Nephron progenitor cell (in vitro differentiated cells): ENCODE data around the gene LCE3B.

ENCODE experiments used
- DNase-seq: peaks from one replicate; pipeline ENCODE4 v3.0.0; 2021
- H3K27ac Mint-ChIP-seq: 2 replicates; pipeline ENCODE4 v1.8.0; 2021; ENCODE audit warnings: mild to moderate bottlenecking, moderate library complexity, mixed read lengths
- H3K27me3 Mint-ChIP-seq: 2 replicates; pipeline ENCODE4 v1.8.0; 2021; ENCODE audit warnings: mild to moderate bottlenecking, low read depth, mixed read lengths; ENCODE audit not compliant: poor library complexity
- H3K36me3 Mint-ChIP-seq: 2 replicates; pipeline ENCODE4 v1.8.0; 2021; ENCODE audit warnings: low read depth, mixed read lengths
- H3K4me1 Mint-ChIP-seq: 2 replicates; pipeline ENCODE4 v1.8.0; 2021; ENCODE audit warnings: mixed read lengths
- H3K4me3 Mint-ChIP-seq: 2 replicates; pipeline ENCODE4 v1.8.0; 2021; ENCODE audit warnings: mild to moderate bottlenecking, moderate library complexity, mixed read lengths
- H3K9me3 Mint-ChIP-seq: 2 replicates; pipeline ENCODE4 v1.8.0; 2021; ENCODE audit warnings: mild to moderate bottlenecking, moderate library complexity, mixed read lengths
- CTCF ChIP-seq: fragments of 200-600 bp; sonication (generic); IDR thresholded peaks from 2 replicates; pipeline ENCODE4 v1.5.0; 2021; ENCODE audit warnings: antibody characterized with exemption

The LCE3B gene

GRCh38 chr1:152580433-152580832 lies 33.2 kb upstream of the LCE3B start, which contains the start of gene LCE3D:
Gene LCE3D (minus strand): TSS chr1:152580516. CDS start chr1:152579936, 580 bp downstream.
- Mint-ChIP-seq H3K36me3 (no peaks in the 10 kb centered on the region), H3K4me1 (no peaks in the 10 kb centered on the region), H3K4me3 (no peak within 1 kb of the TSS), H3K27ac (no peak within 1 kb of the TSS), H3K27me3 (peaks cover 4% of the 10 kb centered on the region), H3K9me3 (peaks cover 74% of the 10 kb centered on the region)
- no peak for DNase-seq
- TF ChIP-seq CTCF = no peak

GRCh38 chr1:152582647-152583046 lies 31.0 kb upstream of the LCE3B start:
- no peak for DNase-seq
- no peaks in the 10 kb centered on the region for H3K4me1 Mint-ChIP-seq
- H3K9me3 Mint-ChIP-seq = peaks cover 62% of the 10 kb centered on the region
- TF ChIP-seq CTCF = no peak
- no peaks in the 10 kb centered on the region for H3K27me3 Mint-ChIP-seq
- no peak overlapping the region for H3K27ac Mint-ChIP-seq
- H3K36me3 Mint-ChIP-seq = no peaks in the 10 kb centered on the region
- H3K4me3 Mint-ChIP-seq = no peak overlapping the region

- no peak for TF ChIP-seq CTCF
- Mint-ChIP-seq H3K4me1 (no peaks in the 10 kb centered on the region), H3K27me3 (no peaks in the 10 kb centered on the region), H3K4me3 (no peak overlapping the region), H3K27ac (no peak overlapping the region), H3K9me3 (peaks cover 53% of the 10 kb centered on the region), H3K36me3 (no peaks in the 10 kb centered on the region)
- DNase-seq = no peak
Measured at GRCh38 chr1:152585586-152585985, 28.0 kb upstream of the LCE3B start.

- TF ChIP-seq CTCF = no peak
- no peak overlapping the region for H3K27ac Mint-ChIP-seq
- no peak for DNase-seq
- no peaks in the 10 kb centered on the region for H3K4me1 Mint-ChIP-seq
- H3K9me3 Mint-ChIP-seq = peaks cover 50% of the 10 kb centered on the region
- H3K36me3 Mint-ChIP-seq = no peaks in the 10 kb centered on the region
- H3K4me3 Mint-ChIP-seq = no peak overlapping the region
- H3K27me3 Mint-ChIP-seq = peaks cover 10% of the 10 kb centered on the region
Measured at GRCh38 chr1:152596986-152597385, 16.6 kb upstream of the LCE3B start.

GRCh38 chr1:152599934-152600333 lies 13.7 kb upstream of the LCE3B start, which contains the start of gene LCE3C:
Gene LCE3C (plus strand): TSS chr1:152600234. CDS start chr1:152600732, 498 bp downstream.
- Mint-ChIP-seq H3K9me3 (peaks cover 56% of the 10 kb centered on the region), H3K27ac (no peak within 1 kb of the TSS), H3K36me3 (no peaks in the 10 kb centered on the region), H3K27me3 (peaks cover 7% of the 10 kb centered on the region), H3K4me3 (no peak within 1 kb of the TSS), H3K4me1 (no peaks in the 10 kb centered on the region)
- no peak for DNase-seq
- TF ChIP-seq CTCF = no peak

GRCh38 chr1:152621993-152622392 lies 8.4 kb downstream of the LCE3B start:
- Mint-ChIP-seq H3K36me3 (peaks cover 7% of the 10 kb centered on the region), H3K4me1 (no peaks in the 10 kb centered on the region), H3K27ac (no peak overlapping the region), H3K4me3 (no peak overlapping the region), H3K27me3 (peaks cover 2% of the 10 kb centered on the region), H3K9me3 (peaks cover 87% of the 10 kb centered on the region)
- no peak for TF ChIP-seq CTCF
- DNase-seq = no peak
